ENCODE measurements around the gene NCKAP5.

The NCKAP5 gene

DNA sequence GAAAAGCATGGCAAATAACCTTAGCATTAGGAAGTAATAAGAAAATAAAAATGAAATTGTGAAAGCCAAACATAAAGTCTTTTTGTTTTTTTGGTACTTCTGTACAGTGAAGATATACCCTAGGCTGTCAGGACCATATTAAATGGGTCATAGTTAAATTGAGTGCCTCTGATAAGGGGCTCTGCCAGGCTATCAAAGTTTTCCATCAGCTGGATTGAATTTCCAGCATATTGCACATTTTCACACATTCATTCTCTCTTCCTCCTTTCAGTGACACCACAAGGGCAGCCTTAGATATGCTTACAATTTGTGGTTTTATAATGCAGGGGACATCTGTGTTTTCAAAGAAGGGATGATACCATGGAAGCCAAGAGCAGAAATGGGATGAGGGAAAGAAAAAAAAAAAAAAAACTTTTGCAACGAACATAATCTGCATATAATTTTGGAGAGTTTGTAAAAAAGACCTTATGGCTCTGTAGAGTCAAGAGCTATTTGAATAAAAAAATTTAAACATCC is 789.0 kb downstream of the NCKAP5 start:
- Histone ChIP-seq H3K4me3 (ENCODE audit: low read depth in 1 of 2, low read length in 2 of 2) (no peak overlapping the region), H3K9me3 (ENCODE audit: insufficient read depth, low read length, severe bottlenecking) (no peaks in the 10 kb centered on the region), H3K36me3 (ENCODE audit: insufficient read depth, low read length) (no peaks in the 10 kb centered on the region), H4K20me1 (ENCODE audit: insufficient read depth, low read length) (no peaks in the 10 kb centered on the region), H3K4me2 (ENCODE audit: insufficient read depth, low read length) (no peak overlapping the region), H2AFZ (ENCODE audit: low read depth, low read length) (no peak overlapping the region), H3K79me2 (ENCODE audit: insufficient read depth, low read length) (no peaks in the 10 kb centered on the region), H3K4me1 (ENCODE audit: insufficient read depth, low read length) (no peaks in the 10 kb centered on the region), H3K9ac (ENCODE audit: low read depth, low read length) (no peak overlapping the region), H3K27me3 (ENCODE audit: insufficient read depth, low read length, poor library complexity) (no peaks in the 10 kb centered on the region), H3K27ac (ENCODE audit: low read length) (no peak overlapping the region)
- ATAC-seq (ENCODE audit: insufficient read depth, low read depth) = no peak
- TF ChIP-seq EZH2 (IDR thresholded peaks at IDR 0.05; ENCODE audit: borderline replicate concordance, low read depth, low read length, severe bottlenecking) = no peak
- TF ChIP-seq, protein P1, sequence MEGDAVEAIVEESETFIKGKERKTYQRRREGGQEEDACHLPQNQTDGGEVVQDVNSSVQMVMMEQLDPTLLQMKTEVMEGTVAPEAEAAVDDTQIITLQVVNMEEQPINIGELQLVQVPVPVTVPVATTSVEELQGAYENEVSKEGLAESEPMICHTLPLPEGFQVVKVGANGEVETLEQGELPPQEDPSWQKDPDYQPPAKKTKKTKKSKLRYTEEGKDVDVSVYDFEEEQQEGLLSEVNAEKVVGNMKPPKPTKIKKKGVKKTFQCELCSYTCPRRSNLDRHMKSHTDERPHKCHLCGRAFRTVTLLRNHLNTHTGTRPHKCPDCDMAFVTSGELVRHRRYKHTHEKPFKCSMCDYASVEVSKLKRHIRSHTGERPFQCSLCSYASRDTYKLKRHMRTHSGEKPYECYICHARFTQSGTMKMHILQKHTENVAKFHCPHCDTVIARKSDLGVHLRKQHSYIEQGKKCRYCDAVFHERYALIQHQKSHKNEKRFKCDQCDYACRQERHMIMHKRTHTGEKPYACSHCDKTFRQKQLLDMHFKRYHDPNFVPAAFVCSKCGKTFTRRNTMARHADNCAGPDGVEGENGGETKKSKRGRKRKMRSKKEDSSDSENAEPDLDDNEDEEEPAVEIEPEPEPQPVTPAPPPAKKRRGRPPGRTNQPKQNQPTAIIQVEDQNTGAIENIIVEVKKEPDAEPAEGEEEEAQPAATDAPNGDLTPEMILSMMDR (IDR thresholded peaks at IDR 0.05; ENCODE audit: borderline replicate concordance, extremely low read depth, low read length, poor library complexity, severe bottlenecking) = no peak
- no peak for DNase-seq

DNA sequence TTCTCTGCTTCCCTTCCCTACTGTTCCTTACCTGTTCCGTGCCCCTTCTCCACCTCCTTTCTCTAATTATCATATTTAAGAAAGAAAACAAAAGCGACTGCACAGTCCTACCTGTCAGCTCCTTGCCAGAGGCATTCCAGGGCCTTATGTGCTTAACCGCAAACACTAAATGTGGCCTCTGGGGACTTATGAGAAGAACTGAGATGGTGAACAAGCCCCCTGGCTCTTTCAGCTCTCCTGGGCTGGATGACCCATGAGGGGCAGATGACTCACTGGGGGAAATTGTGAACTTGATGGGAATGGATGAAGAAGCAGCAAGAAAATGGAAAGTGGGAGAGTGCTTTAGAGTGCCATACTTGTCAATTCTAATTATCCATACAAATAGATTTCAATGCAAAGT is 792.0 kb downstream of the NCKAP5 start:
- no peak overlapping the region for H3K27ac ChIP-seq (ENCODE audit: low read length)
- H3K9me3 ChIP-seq (ENCODE audit: insufficient read depth, low read length, severe bottlenecking) = no peaks in the 10 kb centered on the region
- no peaks in the 10 kb centered on the region for H3K4me1 ChIP-seq (ENCODE audit: insufficient read depth, low read length)
- H3K9ac ChIP-seq (ENCODE audit: low read depth, low read length) = no peak overlapping the region
- no peaks in the 10 kb centered on the region for H4K20me1 ChIP-seq (ENCODE audit: insufficient read depth, low read length)
- no peak overlapping the region for H3K4me2 ChIP-seq (ENCODE audit: insufficient read depth, low read length)
- TF ChIP-seq, protein P1 (IDR thresholded peaks at IDR 0.05; ENCODE audit: borderline replicate concordance, extremely low read depth, low read length, poor library complexity, severe bottlenecking) = no peak
- TF ChIP-seq EZH2 (IDR thresholded peaks at IDR 0.05; ENCODE audit: borderline replicate concordance, low read depth, low read length, severe bottlenecking) = no peak
- ATAC-seq (ENCODE audit: insufficient read depth, low read depth) = no peak
- no peaks in the 10 kb centered on the region for H3K27me3 ChIP-seq (ENCODE audit: insufficient read depth, low read length, poor library complexity)
- H3K4me3 ChIP-seq (ENCODE audit: low read depth in 1 of 2, low read length in 2 of 2) = no peak overlapping the region
- H2AFZ ChIP-seq (ENCODE audit: low read depth, low read length) = no peak overlapping the region
- DNase-seq = no peak
- no peaks in the 10 kb centered on the region for H3K36me3 ChIP-seq (ENCODE audit: insufficient read depth, low read length)
- H3K79me2 ChIP-seq (ENCODE audit: insufficient read depth, low read length) = no peaks in the 10 kb centered on the region

DNA sequence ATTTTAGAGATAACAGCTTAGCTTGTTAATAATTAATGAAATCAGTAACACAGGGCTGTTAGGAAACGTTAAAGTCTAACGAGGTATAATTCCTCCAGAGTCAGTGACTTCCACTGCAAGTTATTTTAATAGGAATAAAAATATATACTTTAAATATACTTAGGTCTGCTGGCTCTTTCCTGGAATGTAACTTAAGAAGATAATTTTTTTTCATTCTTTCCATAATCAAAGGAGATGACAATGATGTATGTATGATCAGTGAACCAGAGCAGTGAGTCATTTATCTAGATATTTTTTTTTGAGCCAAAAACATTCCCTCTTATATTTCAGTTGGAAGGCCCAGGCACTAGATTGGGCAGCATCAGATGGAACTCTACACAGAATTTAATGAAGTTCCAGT is 794.1 kb downstream of the NCKAP5 start:
- TF ChIP-seq, protein P1 (IDR thresholded peaks at IDR 0.05; ENCODE audit: borderline replicate concordance, extremely low read depth, low read length, poor library complexity, severe bottlenecking) = no peak

DNA sequence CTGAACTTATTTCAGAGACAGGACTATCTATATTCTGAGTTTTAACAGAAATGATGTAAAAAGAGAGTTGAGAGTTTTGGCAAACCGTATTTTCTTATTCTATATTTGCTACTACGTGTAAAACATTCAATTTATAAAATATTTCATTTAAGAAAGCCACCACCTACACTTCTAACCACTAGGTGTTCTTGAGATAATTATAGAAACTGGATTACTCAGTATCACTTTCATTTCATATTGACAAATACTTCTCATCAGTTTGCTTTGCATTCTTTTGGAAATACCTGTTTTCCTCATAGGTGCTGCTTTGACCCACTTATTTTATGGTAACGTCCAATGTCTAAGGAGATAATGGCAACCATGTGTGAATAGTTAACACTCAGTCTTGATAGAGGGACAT is 794.9 kb downstream of the NCKAP5 start:
- no peaks in the 10 kb centered on the region for H4K20me1 ChIP-seq (ENCODE audit: insufficient read depth, low read length)
- H3K36me3 ChIP-seq (ENCODE audit: insufficient read depth, low read length) = no peaks in the 10 kb centered on the region
- H3K27me3 ChIP-seq (ENCODE audit: insufficient read depth, low read length, poor library complexity) = no peaks in the 10 kb centered on the region
- DNase-seq (no peak), ATAC-seq (ENCODE audit: insufficient read depth, low read depth) (no peak)
- TF ChIP-seq EZH2 (IDR thresholded peaks at IDR 0.05; ENCODE audit: borderline replicate concordance, low read depth, low read length, severe bottlenecking) = no peak
- TF ChIP-seq, protein P1 (IDR thresholded peaks at IDR 0.05; ENCODE audit: borderline replicate concordance, extremely low read depth, low read length, poor library complexity, severe bottlenecking) = no peak
- no peak overlapping the region for H3K4me2 ChIP-seq (ENCODE audit: insufficient read depth, low read length)
- no peaks in the 10 kb centered on the region for H3K79me2 ChIP-seq (ENCODE audit: insufficient read depth, low read length)
- H3K4me3 ChIP-seq (ENCODE audit: low read depth in 1 of 2, low read length in 2 of 2) = no peak overlapping the region
- no peak overlapping the region for H2AFZ ChIP-seq (ENCODE audit: low read depth, low read length)
- no peaks in the 10 kb centered on the region for H3K4me1 ChIP-seq (ENCODE audit: insufficient read depth, low read length)
- H3K9me3 ChIP-seq (ENCODE audit: insufficient read depth, low read length, severe bottlenecking) = no peaks in the 10 kb centered on the region
- H3K27ac ChIP-seq (ENCODE audit: low read length) = no peak overlapping the region
- no peak overlapping the region for H3K9ac ChIP-seq (ENCODE audit: low read depth, low read length)

More for the DNA sequence above, 794.1 kb downstream of the NCKAP5 start:
- Histone ChIP-seq H3K9me3 (ENCODE audit: insufficient read depth, low read length, severe bottlenecking) (no peaks in the 10 kb centered on the region), H3K79me2 (ENCODE audit: insufficient read depth, low read length) (no peaks in the 10 kb centered on the region), H3K4me1 (ENCODE audit: insufficient read depth, low read length) (no peaks in the 10 kb centered on the region), H3K4me3 (ENCODE audit: low read depth in 1 of 2, low read length in 2 of 2) (no peak overlapping the region), H3K9ac (ENCODE audit: low read depth, low read length) (no peak overlapping the region), H2AFZ (ENCODE audit: low read depth, low read length) (no peak overlapping the region), H3K36me3 (ENCODE audit: insufficient read depth, low read length) (no peaks in the 10 kb centered on the region), H4K20me1 (ENCODE audit: insufficient read depth, low read length) (no peaks in the 10 kb centered on the region), H3K27me3 (ENCODE audit: insufficient read depth, low read length, poor library complexity) (no peaks in the 10 kb centered on the region), H3K27ac (ENCODE audit: low read length) (no peak overlapping the region), H3K4me2 (ENCODE audit: insufficient read depth, low read length) (no peak overlapping the region)
- DNase-seq (no peak), ATAC-seq (ENCODE audit: insufficient read depth, low read depth) (no peak)

All from DND-41 (cell line).